ENCODE data around the gene LAG3.

GRCh38 chr12:6747216-6747615 is 25.1 kb upstream of the LAG3 start:
- TF ChIP-seq POLR2A (IDR thresholded peaks at IDR 0.05): no peak
- TF ChIP-seq POLR2AphosphoS5 (IDR thresholded peaks at IDR 0.05): no peak
- no peak for TF ChIP-seq CTCF (IDR thresholded peaks at IDR 0.05 in 8 of 11, conservative IDR thresholded peaks at IDR 0.05 in 3 of 11)

Data from spleen (tissue), 7 donors.